Measurements from ENCODE around the gene PARP1. TPM values are rescaled to one million over a fixed set of nuclear protein-coding genes. Genes with fewer than 3 reads are reported as not detected.
A peak's percentile ranks its signal among the peaks of the same experiment; 100 is the strongest.
"Not testable (repeated sequence)": the region's sequence is repeated elsewhere in the genome, so short reads cannot be mapped to it uniquely, and the experiment has no call there.

PARP1 gene
- 216 and 238 TPM in 2 replicates for total RNA-seq (2014; rRNA removed; shearing (Covaris generic))

GRCh38 chr1:226407497-226408284 lies at the start of gene PARP1:
Gene PARP1 (minus strand): TSS chr1:226408093. CDS start chr1:226407929, 164 bp downstream.
- DNase-seq (ENCODE audit: low spot score), result peak; percentile 84

GRCh38 chr1:226457307-226457712 lies 49.4 kb upstream of the PARP1 start:
- DNase-seq (ENCODE audit: low spot score), result no peak

- DNase-seq (ENCODE audit: low spot score), result no peak
Observed at GRCh38 chr1:226455843-226456242, 48.0 kb upstream of the PARP1 start.

GRCh38 chr1:226454349-226454748 lies 46.5 kb upstream of the PARP1 start:
- DNase-seq (ENCODE audit: low spot score), result no peak

GRCh38 chr1:226453015-226453704 lies 45.3 kb upstream of the PARP1 start:
- no peak for DNase-seq (ENCODE audit: low spot score)

- no peak for DNase-seq (ENCODE audit: low spot score)
Observed at GRCh38 chr1:226450688-226451087, 42.8 kb upstream of the PARP1 start.

- no peak for DNase-seq (ENCODE audit: low spot score)
Observed at GRCh38 chr1:226449823-226450222, 41.9 kb upstream of the PARP1 start.

GRCh38 chr1:226447932-226448665 lies 40.2 kb upstream of the PARP1 start:
- DNase-seq (ENCODE audit: low spot score), result peak; percentile 49

- no peak for DNase-seq (ENCODE audit: low spot score)
Observed at GRCh38 chr1:226446094-226446493, 38.2 kb upstream of the PARP1 start.

- DNase-seq (ENCODE audit: low spot score), result no peak
Observed at GRCh38 chr1:226444901-226445300, 37.0 kb upstream of the PARP1 start.

- peak; percentile 92 for DNase-seq (ENCODE audit: low spot score)
Observed at GRCh38 chr1:226443439-226443838, 35.5 kb upstream of the PARP1 start.

- DNase-seq (ENCODE audit: low spot score), result no peak
Observed at GRCh38 chr1:226443033-226443432, 35.1 kb upstream of the PARP1 start.

- no peak for DNase-seq (ENCODE audit: low spot score)
Observed at GRCh38 chr1:226441629-226442028, 33.7 kb upstream of the PARP1 start.

GRCh38 chr1:226440512-226440911 lies 32.6 kb upstream of the PARP1 start:
- DNase-seq (ENCODE audit: low spot score), result no peak

GRCh38 chr1:226438007-226438406 lies 30.1 kb upstream of the PARP1 start:
- peak; percentile 26 for DNase-seq (ENCODE audit: low spot score)

GRCh38 chr1:226436855-226437491 lies 29.1 kb upstream of the PARP1 start:
- no peak for DNase-seq (ENCODE audit: low spot score)

GRCh38 chr1:226436472-226436854 lies 28.6 kb upstream of the PARP1 start:
- DNase-seq (ENCODE audit: low spot score), result no peak

GRCh38 chr1:226433341-226433720 lies 25.4 kb upstream of the PARP1 start:
- no peak for DNase-seq (ENCODE audit: low spot score)

- DNase-seq (ENCODE audit: low spot score), result no peak
Observed at GRCh38 chr1:226432586-226433340, 24.9 kb upstream of the PARP1 start.

- not testable (repeated sequence) for DNase-seq (ENCODE audit: low spot score)
Observed at GRCh38 chr1:226431898-226432297, 24.0 kb upstream of the PARP1 start.
